ENCODE results near the gene DLGAP4.

Gene DLGAP4

DNA sequence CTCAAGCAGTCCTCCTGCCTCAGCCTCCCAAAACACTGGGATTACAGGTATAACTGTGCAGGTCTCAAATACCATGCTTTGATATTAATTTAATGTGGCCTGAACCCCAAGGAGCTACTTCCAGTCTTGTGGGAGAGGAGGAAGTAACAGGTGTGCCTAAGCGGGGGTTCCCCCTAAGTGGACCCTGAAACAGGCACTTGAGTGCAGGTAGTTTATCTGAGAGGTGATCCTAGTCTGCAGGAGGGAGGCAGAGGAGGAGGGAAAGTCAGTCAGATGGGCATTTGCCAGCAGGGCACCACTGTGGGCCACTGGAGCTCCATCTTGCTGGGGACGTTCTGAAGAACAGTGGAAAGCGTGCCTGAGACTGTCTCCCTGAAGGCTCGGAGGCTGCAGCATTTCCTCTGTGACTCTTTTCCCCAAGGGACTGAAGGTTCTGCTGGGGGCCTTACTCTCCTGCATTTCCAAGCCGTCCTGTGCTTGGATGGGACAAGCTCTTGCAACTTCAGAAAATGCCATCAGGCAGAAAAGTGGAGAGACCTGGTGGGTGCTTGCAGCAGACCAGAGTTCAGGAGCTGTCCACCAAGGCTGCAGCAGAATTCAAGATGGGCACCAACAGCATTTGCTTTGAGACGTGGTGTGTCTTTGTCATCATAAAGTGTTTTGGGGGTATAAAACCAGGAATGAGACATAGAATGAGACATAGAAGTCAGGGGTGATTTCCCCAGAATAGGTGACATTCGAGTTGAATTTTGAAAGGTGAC is 4.6 kb upstream of the DLGAP4 start:
- H3K4me3 ChIP-seq (ENCODE audit: control insufficient read depth, low read depth, low read length): no peak overlapping the region
- no peak for DNase-seq (ENCODE audit: low read depth)
- TF ChIP-seq, protein P1, sequence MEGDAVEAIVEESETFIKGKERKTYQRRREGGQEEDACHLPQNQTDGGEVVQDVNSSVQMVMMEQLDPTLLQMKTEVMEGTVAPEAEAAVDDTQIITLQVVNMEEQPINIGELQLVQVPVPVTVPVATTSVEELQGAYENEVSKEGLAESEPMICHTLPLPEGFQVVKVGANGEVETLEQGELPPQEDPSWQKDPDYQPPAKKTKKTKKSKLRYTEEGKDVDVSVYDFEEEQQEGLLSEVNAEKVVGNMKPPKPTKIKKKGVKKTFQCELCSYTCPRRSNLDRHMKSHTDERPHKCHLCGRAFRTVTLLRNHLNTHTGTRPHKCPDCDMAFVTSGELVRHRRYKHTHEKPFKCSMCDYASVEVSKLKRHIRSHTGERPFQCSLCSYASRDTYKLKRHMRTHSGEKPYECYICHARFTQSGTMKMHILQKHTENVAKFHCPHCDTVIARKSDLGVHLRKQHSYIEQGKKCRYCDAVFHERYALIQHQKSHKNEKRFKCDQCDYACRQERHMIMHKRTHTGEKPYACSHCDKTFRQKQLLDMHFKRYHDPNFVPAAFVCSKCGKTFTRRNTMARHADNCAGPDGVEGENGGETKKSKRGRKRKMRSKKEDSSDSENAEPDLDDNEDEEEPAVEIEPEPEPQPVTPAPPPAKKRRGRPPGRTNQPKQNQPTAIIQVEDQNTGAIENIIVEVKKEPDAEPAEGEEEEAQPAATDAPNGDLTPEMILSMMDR (IDR thresholded peaks at IDR 0.05; ENCODE audit: control insufficient read depth, insufficient read depth, low read depth, low read length, missing control alignments): no peak

DNA sequence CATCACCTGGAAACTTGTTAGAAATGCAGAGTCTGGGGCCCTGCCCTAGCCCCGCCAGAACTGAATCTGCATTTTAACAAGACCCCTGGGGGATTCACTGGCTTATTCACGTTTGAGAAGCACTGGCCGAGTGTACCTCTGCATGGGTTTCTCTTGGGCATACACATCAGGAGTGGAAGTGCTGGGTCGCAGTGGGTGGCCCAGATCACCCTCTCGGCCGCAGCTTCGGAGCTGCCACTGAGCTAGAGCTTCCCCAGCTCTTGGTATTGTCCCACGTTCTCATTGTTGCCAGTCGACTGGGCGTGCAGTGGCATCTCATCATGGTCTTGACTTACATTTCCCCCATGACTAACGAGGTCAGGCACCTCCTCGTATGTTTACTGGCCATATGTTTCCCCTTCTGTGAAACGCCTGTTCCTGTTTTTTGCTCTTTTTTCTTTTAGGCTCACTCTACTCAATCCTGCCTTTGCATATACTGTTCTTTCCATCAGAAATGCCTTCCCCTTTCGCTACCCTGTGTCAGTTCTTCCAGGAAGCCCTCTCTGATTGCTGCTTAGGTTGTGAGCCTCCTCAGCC is 3.0 kb upstream of the DLGAP4 start:
- no peak overlapping the region for H3K4me3 ChIP-seq (ENCODE audit: control insufficient read depth, low read depth, low read length)
- TF ChIP-seq, protein P1 (IDR thresholded peaks at IDR 0.05; ENCODE audit: control insufficient read depth, insufficient read depth, low read depth, low read length, missing control alignments): no peak
- no peak for DNase-seq (ENCODE audit: low read depth)

DNA sequence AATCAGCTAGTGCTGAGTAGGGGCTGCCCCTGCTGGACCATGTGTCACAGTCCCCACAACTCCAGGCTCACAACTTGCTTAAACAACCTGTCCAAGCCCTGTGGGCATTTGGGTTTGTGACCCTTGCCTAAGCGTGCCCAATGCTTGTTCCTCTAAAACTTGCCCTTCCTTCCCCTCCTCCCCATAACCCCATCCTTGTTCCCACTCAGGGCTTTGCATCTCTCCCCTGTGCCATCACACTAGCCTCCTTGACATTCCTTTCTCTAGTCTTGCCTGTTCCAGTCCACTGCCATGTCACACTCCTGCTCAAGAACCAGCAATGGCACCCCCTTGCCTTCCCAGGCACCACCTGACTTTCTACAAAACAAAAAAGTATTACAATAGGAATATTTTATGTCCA is 2.3 kb upstream of the DLGAP4 start:
- TF ChIP-seq, protein P1 (IDR thresholded peaks at IDR 0.05; ENCODE audit: control insufficient read depth, insufficient read depth, low read depth, low read length, missing control alignments): no peak
- no peak overlapping the region for H3K4me3 ChIP-seq (ENCODE audit: control insufficient read depth, low read depth, low read length)
- DNase-seq (ENCODE audit: low read depth): no peak

DNA sequence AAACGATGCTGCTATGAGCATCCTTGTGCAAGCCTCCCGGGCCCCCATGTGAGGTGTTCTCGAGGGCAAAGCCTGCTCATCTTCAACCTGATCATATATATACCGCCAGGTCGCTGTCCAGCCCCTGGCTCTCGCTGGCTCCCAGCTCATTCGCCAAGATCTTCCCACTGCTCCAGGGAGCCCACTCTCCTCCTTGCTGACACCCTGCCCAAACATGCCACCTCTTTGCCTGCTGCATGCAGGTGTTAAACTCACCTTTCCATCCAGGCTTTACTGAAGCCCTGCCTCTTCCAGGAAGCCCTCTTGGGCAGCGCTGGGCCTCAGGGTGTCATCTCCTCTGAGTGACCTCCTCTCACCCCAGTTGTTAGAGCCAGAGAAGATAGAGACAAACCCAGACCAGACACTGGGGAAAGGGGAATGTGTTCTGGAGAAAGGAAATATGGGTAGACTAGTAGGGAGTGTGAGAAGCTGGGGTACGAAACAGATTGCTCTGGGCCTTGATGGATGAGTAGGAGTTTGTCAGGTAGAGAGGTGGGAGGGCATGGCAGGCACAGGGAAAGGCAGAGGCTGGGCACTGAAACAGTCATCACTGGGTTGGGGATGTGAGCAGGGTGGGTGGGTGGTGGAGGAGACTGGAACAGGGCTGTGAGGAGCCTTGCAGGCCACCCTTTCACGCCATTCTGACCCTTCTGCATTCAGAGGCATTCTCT is 1.2 kb upstream of the DLGAP4 start:
- TF ChIP-seq, protein P1 (IDR thresholded peaks at IDR 0.05; ENCODE audit: control insufficient read depth, insufficient read depth, low read depth, low read length, missing control alignments): no peak
- DNase-seq (ENCODE audit: low read depth): no peak
- H3K4me3 ChIP-seq (ENCODE audit: control insufficient read depth, low read depth, low read length): no peak overlapping the region

DNA sequence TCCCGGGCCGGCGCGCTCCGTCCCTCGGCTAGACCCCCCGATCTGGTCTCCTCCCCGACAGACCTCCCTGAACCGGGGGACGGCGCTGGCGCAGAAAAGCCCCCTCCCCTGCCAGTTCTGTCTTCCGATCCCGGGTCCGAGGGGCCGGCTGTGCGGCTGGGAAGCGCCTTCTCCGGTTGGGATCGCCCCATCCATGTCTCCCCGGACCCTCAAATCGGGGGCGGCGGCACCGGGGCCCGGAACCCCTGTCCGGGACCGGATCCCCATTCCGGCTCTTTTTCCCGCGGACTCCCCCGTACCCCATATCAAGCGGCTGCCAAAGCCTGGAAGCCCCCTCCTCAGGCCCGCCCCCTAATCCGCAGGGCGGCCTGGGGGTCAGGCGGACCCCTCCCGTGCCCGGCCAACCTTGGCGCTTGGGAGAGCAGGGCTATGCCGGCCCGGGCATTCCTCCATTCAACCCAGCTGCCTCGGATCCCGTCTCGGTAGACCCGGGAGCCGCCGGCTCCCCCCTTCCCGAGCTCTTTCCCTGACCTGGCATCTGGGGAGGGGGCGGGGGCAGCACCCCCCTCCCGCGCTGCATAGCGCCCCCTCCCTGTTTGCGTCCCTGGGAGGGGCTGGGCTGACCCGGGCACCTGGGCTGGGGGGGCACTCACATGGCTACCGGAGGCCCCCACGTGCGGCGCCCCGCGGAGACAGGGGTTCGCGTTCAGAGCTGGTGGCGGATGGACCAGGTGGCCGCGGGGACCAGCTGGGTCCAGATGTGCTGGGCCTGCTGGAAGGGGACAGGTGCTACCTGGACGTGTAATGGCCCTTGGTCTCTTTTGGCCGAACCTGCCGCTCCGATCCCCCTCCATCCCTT is 643 bp downstream of the DLGAP4 start:
- no peak for DNase-seq (ENCODE audit: low read depth)
- H3K4me3 ChIP-seq (ENCODE audit: control insufficient read depth, low read depth, low read length): no peak overlapping the region
- TF ChIP-seq, protein P1 (IDR thresholded peaks at IDR 0.05; ENCODE audit: control insufficient read depth, insufficient read depth, low read depth, low read length, missing control alignments): no peak

Measured in AG09309 (cell line).